ENCODE results near the gene BCAT1.
"Not testable (repeated sequence)": the region's sequence is repeated elsewhere in the genome, so short reads cannot be mapped to it uniquely, and the experiment has no call there.

BCAT1 gene

DNA sequence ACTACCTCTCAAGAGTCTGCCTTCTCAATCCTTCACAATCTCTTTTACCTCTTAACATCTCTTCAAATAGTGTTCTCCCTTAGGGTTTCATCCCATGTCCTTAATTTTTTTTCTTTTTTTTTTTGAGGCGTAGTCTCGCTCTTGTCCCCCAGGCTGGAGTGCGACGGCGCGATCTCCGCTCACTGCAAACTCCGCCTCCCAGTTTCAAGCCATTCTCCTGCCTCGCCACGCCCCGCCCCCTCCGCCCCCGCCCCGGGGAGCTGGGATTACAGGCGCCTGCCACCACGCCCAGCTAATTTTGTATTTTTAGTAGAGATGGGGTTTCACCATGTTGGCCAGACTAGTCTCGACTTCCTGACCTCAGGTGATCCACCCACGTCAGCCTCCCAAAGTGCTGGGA lies 7.0 kb upstream of the BCAT1 start:
- no peak for DNase-seq

DNA sequence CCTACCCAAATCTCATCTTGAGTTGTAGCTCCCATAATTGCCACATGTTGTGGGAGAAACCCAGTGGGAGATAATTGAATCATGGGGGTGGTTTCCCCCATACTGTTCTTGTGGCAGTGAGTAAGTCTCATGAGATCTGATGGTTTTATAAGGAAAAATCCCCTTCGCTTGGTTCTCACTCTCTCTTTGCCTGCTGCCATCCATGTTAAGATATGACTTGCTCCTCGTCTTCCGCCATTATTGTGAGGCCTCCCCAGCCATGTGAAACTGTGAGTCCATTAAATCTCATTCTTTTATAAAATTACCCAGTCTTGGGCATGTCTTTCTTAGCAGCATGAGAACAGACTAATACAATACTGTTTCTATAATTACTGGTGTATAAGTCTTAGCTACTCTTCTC lies 6.5 kb upstream of the BCAT1 start:
- DNase-seq: no peak

GRCh38 chr12:24954261-24954660 lies 5.4 kb upstream of the BCAT1 start:
- DNase-seq: no peak

- DNase-seq: no peak
Measured at GRCh38 chr12:24952389-24952788, 3.5 kb upstream of the BCAT1 start.

DNA sequence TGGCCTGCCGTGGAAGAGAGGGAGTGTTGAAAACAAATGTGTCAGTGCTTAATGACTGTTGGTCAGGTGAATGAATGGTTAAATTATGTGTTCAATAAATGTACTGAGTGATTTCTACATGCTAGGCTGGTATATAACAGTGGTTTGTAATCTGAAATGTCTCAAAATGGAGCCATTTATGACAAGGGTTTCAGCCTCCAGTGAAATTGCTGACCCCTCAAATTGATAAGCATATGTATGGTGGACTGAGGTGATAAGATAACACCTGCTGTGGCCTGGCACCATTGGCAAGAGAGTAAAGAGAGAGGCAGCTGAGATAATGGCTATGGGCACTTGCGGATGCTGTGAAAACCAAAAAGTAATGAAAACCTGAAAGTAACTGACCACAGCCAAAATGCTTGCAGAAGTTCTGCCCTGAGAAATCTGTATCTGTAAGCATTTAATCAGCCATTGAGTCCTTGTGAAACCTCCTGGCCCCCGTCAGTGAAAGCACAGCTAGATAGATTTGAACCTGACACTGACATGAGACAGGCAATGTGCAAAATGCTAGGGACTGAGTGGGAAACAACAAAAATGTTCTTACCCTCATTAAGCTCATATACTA lies 1.4 kb upstream of the BCAT1 start:
- no peak for DNase-seq

GRCh38 chr12:24948420-24948756 lies 513 bp downstream of the BCAT1 start:
- no peak for DNase-seq

GRCh38 chr12:24947541-24948419 lies 1.1 kb downstream of the BCAT1 start:
- DNase-seq: no peak

- no peak for DNase-seq
Measured at GRCh38 chr12:24945845-24946244, 3.1 kb downstream of the BCAT1 start.

- DNase-seq: no peak
Measured at GRCh38 chr12:24945039-24945438, 3.9 kb downstream of the BCAT1 start.

DNA sequence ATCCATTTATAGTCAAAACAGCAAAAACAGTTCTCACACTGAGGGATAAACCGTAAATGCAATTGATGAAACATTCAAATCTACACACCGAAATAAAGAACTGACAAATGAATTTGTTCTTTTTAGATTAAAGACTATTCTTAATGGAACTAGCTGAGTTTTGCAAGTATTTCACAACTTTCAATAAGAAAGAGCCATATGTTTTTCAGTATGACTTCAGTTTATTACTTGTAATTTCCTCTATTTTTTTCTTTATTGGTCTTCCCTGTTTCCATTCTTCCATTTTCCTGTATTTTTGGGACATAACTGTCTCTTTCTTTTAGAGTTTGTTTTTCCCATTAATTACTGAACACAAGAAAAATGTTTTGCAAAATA lies 4.3 kb downstream of the BCAT1 start:
- no peak for DNase-seq

GRCh38 chr12:24943947-24944600 lies 4.8 kb downstream of the BCAT1 start:
- no peak for DNase-seq

DNA sequence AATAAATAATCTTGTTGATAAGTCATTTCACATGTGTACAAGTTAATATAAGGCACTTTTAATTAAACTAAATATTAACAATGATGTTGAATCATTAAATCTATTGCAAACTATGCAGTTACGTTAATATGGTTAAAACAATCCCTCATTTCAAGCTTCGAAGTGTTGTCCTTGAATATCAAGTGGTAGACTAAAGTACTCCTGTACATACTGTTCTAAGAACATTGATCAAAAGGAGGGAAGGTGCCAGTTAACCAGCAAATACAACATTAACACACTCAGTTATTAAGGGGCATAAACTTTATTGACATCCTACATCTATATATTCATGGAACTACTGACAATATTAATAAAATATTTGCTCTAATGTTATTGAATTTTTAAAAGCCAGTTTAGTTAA lies 8.7 kb downstream of the BCAT1 start:
- DNase-seq: no peak

DNA sequence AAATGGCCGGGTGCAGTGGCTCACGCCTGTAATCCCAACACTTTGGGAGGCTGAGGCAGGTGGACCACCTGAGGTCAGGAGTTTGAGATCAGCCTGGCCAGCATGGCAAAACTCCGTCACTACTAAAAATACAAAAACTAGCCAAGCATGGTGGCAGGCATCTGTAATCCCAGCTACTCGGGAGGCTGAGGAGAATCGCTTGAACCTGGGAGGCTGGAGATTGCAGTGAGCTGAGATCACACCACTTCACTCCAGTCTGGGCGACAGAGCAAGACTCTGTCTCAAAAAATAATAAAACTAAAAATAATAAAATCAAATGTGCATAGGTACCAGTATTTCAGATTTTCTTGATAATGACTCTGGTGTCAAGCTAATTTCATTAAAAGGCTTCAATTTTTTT lies 9.3 kb downstream of the BCAT1 start:
- DNase-seq: not testable (repeated sequence)

DNA sequence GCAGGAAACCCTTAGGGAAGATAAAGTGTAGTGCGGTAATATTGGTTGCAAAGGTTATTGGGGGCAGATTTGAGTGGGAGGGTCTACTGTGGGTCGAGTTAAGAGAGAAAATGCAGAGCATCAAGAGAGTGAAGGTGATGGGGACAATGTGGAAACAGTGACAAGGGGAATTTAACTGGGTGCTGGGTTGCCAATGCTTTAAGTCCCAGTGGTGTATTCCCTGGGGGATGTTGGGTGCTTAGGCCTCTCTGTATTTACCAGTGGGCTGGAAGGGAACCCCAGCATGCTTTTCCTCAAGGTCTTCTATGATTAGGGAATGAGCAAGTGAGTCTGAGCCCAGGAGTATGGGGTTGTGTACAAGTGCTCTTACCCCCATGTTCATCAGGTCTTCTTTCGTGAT lies 10.6 kb downstream of the BCAT1 start:
- no peak for DNase-seq

- no peak for DNase-seq
Measured at GRCh38 chr12:24937553-24938244, 11.2 kb downstream of the BCAT1 start.

DNA sequence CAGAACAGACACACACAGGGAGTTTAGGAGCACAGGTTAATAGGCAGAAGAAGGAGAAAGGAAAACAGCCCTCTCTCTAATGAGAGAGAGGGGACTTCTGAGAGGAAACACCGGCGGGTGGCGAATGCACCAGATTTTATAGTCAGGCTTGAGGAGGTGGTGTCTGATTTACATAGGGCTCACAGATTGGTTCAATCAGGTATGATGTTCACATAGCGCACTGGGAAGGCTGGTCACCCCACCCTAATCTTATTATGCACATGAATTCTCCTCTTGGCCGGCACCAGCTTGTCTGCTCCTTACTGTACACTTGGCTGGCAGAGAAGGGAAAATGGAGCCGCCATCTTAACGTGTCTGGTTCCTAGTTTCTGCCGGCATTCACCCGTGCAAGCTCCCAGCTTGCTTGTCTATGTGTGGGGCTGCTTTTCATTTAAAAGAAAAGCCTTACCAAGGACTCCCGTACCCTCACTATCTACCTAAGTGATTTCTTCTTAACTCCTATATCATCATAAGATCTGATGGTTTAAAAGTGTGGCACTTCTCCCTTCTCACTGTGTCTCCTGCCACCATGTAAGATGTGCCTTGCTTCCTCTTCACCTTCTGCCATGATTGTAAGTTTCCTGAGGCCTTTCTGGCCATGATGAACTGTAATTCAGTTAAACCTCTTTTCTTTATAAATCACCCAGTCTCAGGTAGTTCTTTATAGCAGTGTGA lies 15.1 kb downstream of the BCAT1 start:
- no peak for DNase-seq

DNA sequence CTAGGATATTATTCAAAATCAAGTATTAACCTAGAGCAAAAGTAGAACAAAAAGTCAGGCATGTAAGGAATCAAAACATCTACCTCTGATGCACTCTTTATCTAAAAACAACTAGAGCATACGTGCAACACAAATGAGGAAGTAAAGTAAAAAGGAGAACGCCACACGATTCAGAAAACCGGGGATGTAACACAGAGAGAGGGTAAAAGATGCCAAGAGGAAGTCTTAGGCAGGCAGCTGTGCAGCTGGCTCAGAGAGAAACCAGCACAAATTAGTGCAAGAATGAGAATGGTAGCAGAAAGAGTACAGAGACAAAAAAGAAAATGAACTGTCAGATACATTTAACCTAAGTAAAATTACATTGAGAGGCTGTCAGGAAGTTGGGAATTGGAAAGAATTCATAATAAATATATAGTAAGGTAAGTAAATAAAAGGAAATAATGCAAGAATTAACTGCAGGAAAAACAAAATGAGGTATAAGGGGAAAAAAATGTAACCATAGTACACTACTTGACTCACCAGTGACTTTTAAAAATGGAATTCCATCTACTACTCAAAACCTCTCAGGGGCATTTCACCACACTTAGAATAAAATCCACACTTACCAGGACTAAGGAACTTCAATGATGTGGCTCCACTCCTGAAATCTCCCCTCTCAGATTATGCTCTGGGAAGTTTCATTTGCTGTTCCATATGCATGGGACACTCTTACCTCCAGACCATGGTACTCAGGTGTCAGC lies 17.1 kb downstream of the BCAT1 start:
- no peak for DNase-seq

GRCh38 chr12:24929953-24930352 lies 18.9 kb downstream of the BCAT1 start:
- no peak for DNase-seq

DNA sequence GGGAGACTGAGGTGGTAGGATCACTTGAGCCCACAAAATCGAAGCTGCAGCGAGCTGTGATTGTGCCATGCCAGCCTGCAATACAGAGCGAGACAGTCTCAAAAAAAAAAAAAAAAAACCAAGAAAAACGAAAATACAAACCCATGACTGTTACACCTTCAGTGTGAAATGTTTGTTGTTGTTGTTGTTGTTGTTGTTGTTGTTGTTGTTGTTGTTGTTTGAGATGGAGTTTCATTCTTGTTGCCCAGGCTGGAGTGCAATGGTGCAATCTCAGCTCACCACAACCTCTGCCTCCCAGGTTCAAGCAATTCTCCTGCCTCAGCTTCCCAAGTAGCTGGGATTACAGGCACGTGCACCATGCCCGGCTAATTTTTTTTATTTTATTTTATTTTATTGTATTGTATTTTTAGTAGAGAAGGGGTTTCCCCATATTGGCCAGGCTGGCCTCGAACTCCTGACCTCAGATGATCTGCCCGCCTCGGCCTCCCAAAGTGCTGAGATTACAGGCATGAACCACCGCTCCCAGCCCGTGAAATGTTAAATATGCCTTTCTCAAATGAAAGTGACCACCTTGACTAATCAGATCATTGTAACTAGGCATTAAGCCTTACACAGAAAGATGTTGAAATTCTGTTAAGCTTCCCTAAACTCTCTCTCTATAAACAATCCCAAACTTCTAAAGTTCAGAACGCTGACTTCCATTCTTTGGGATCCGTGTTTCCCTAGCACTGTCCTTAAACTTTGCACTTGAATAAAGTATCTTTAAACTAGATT lies 20.2 kb downstream of the BCAT1 start:
- not testable (repeated sequence) for DNase-seq

DNA sequence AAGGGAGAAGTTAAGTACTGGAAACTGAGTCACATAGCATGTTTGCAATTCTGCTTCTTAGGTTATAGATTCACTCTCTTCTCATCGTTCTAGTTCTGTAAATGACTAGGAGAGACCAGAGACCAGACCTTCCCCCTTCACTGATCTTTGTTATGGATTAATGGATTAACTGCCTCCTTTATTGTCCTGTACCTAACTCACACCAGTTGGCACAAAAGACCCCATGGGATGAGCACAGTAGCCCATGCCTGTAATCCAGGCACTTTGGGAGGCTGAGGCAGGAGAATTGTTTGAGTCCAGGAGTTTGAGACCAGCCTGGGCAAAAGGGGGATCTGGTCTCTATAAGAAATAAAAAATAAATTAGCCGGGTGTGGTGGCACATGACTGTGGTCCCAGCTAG lies 20.8 kb downstream of the BCAT1 start:
- no peak for DNase-seq

DNA sequence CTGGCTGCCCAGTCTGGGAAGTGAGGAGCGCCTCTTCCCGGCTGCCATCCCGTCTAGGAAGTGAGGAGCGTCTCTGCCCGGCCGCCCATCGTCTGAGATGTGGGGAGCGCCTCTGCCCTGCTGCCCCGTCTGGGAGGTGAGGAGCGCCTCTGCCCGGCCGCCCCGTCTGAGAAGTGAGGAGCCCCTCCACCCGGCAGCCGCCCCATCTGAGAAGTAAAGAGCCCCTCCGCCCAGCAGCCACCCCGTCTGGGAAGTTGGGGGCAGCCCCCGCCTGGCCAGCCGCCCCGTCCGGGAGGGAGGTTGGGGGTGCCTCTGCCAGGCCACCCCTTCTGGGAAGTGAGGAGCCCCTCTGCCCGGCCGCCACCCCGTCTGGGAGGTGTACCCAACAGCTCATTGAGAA lies 22.8 kb downstream of the BCAT1 start:
- not testable (repeated sequence) for DNase-seq
